IMR-90 (cell line): ENCODE measurements around the gene SAMD11. TPM values are rescaled to one million over a fixed set of nuclear protein-coding genes. Genes with fewer than 3 reads are reported as not detected.

Experiments used
- ATAC-seq: fragments of 200-7000 bp; cut with Tn5 transposase; 2 replicates; pipeline ENCODE4 v1.9.1; 2020; ENCODE audit warnings: low read depth, mild to moderate bottlenecking, moderate library complexity
- BruUV-seq: library from RNA; stranded (reverse); fragments of 400-500 nt; replicated peaks from 2 replicates; lab custom pipeline; 2021; lab: Mats Ljungman, UMichigan
- CTCF ChIA-PET: fragments of 300-600 bp; formaldehyde crosslinking; extraction: SDS; loops from one replicate; lab custom pipeline; 2021; ENCODE audit warnings: antibody characterized with exemption; lab: Yijun Ruan, JAX
- POLR2A ChIA-PET: fragments of 300-600 bp; sonication (Branson Sonifier 250); formaldehyde crosslinking; loops from one replicate; lab custom pipeline; 2022; ENCODE audit warnings: antibody characterized with exemption; ENCODE audit not compliant: unreplicated experiment; lab: Charles Lee
- DNase-seq: peaks from one replicate; pipeline ENCODE4 v3.0.0; 2013
- H2AFZ ChIP-seq: replicated peaks from 2 replicates; pipeline ENCODE3; 2013; ENCODE audit warnings: low read length, mild to moderate bottlenecking; ENCODE audit not compliant: poor library complexity
- H2AK5ac ChIP-seq: 2 replicates; pipeline ENCODE4 v1.6.1; 2013; ENCODE audit warnings: low read depth, low read length, inconsistent platforms
- H2AK9ac ChIP-seq: replicated peaks from 2 replicates; pipeline ENCODE3; 2013; ENCODE audit warnings: mild to moderate bottlenecking, low read depth, low read length, moderate library complexity; ENCODE audit not compliant: poor library complexity
- H2BK120ac ChIP-seq: 2 replicates; pipeline ENCODE4 v1.6.1; 2013; ENCODE audit warnings: low read depth, low read length, inconsistent platforms
- H2BK15ac ChIP-seq: 3 replicates; pipeline ENCODE4 v1.6.1; 2013; ENCODE audit warnings: low read depth, low read length, inconsistent platforms
- H2BK20ac ChIP-seq: 2 replicates; pipeline ENCODE4 v1.6.1; 2013; ENCODE audit warnings: low read depth, mild to moderate bottlenecking, inconsistent platforms, low read length, moderate library complexity
- H2BK5ac ChIP-seq: 2 replicates; pipeline ENCODE4 v1.6.1; 2013; ENCODE audit warnings: mild to moderate bottlenecking, low read depth, low read length, inconsistent platforms; ENCODE audit not compliant: poor library complexity, severe bottlenecking
- H3K14ac ChIP-seq: replicated peaks from 2 replicates; pipeline ENCODE4 v1.6.1; 2013; ENCODE audit warnings: low read depth, low read length, inconsistent platforms
- H3K18ac ChIP-seq: 2 replicates; pipeline ENCODE4 v1.6.1; 2013; ENCODE audit warnings: low read depth, low read length, control low read depth
- H3K23ac ChIP-seq: 2 replicates; pipeline ENCODE4 v1.6.1; 2013; ENCODE audit warnings: low read depth, low read length, inconsistent platforms
- H3K27ac ChIP-seq: 2 replicates; pipeline ENCODE4 v1.5.1; 2013; ENCODE audit warnings: mild to moderate bottlenecking, control low read depth, low read length; ENCODE audit not compliant: insufficient read depth
- H3K27me3 ChIP-seq: 2 replicates; pipeline ENCODE4 v1.6.1; 2013; ENCODE audit warnings: low read length; ENCODE audit not compliant: control insufficient read depth, insufficient read depth
- H3K36me3 ChIP-seq: 2 replicates; pipeline ENCODE4 v1.6.1; 2013; ENCODE audit warnings: low read length, mixed read lengths; ENCODE audit not compliant: control insufficient read depth, insufficient read depth
- H3K4ac ChIP-seq: 2 replicates; pipeline ENCODE4 v1.6.1; 2013; ENCODE audit warnings: low read depth, low read length, inconsistent platforms
- H3K4me1 ChIP-seq: 2 replicates; pipeline ENCODE4 v1.6.1; 2013; ENCODE audit warnings: low read length, mixed read lengths; ENCODE audit not compliant: control insufficient read depth, insufficient read depth
- H3K4me2 ChIP-seq: 2 replicates; pipeline ENCODE4 v1.6.1; 2013; ENCODE audit warnings: low read depth, mild to moderate bottlenecking, control low read depth, low read length, moderate library complexity
- H3K4me3 ChIP-seq: 2 replicates; pipeline ENCODE4 v1.5.1; 2013; ENCODE audit warnings: low read depth, mild to moderate bottlenecking, control low read depth, low read length, moderate library complexity; ENCODE audit not compliant: insufficient read depth
- H3K56ac ChIP-seq: 2 replicates; pipeline ENCODE4 v1.6.1; 2013; ENCODE audit warnings: low read length, inconsistent platforms; ENCODE audit not compliant: insufficient read depth; ENCODE audit errors: extremely low read depth
- H3K79me1 ChIP-seq, 2 experiments: 2 replicates each; pipeline ENCODE4 v1.6.1; 2013; ENCODE audit warnings: low read length in 2 of 2, inconsistent platforms in 1 of 2, low read depth in 1 of 2
- H3K9ac ChIP-seq: 2 replicates; pipeline ENCODE4 v1.6.1; 2013; ENCODE audit warnings: low read depth, low read length, control low read depth
- H3K9me1 ChIP-seq: 2 replicates; pipeline ENCODE4 v1.6.1; 2013; ENCODE audit warnings: low read length, inconsistent platforms; ENCODE audit not compliant: insufficient read depth
- H3K9me3 ChIP-seq: 2 replicates; pipeline ENCODE4 v1.6.1; 2013; ENCODE audit warnings: low read length; ENCODE audit not compliant: control insufficient read depth, insufficient read depth
- H4K20me1 ChIP-seq: 2 replicates; pipeline ENCODE4 v1.6.1; 2013; ENCODE audit warnings: low read length, inconsistent platforms; ENCODE audit not compliant: insufficient read depth
- H4K5ac ChIP-seq: 2 replicates; pipeline ENCODE4 v1.6.1; 2013; ENCODE audit warnings: mild to moderate bottlenecking, low read depth, low read length, control low read depth
- H4K8ac ChIP-seq, 2 experiments: 2 replicates each; pipeline ENCODE4 v1.6.1; 2013; ENCODE audit warnings: low read depth in 2 of 2, low read length in 2 of 2, control low read depth in 1 of 2, inconsistent platforms in 1 of 2
- H4K91ac ChIP-seq: 2 replicates; pipeline ENCODE4 v1.6.1; 2013; ENCODE audit warnings: low read depth, low read length, inconsistent platforms; ENCODE audit not compliant: insufficient read depth
- CHD1 ChIP-seq: IDR thresholded peaks from 2 replicates; pipeline ENCODE4 v1.6.1; 2012; ENCODE audit warnings: low read depth, low read length, improper control_type of control experiment
- FOS ChIP-seq: fragments of 150-350 bp; IDR thresholded peaks from 2 replicates; pipeline ENCODE4 v1.6.1; 2016; ENCODE audit warnings: low read depth, low read length
- MAFK ChIP-seq: IDR thresholded peaks from 2 replicates; pipeline ENCODE4 v1.6.1; 2012; ENCODE audit warnings: low read depth, low read length, improper control_type of control experiment
- MAZ ChIP-seq: IDR thresholded peaks from 2 replicates; pipeline ENCODE4 v1.6.1; 2012; ENCODE audit warnings: low read depth, mild to moderate bottlenecking, low read length, improper control_type of control experiment, moderate library complexity, borderline replicate concordance
- RFX5 ChIP-seq: IDR thresholded peaks from 2 replicates; pipeline ENCODE4 v1.8.0; 2012; ENCODE audit warnings: low read depth, mild to moderate bottlenecking, low read length, moderate library complexity
- USF2 ChIP-seq: fragments of 150-350 bp; IDR thresholded peaks from 2 replicates; pipeline ENCODE4 v1.6.1; 2017; ENCODE audit warnings: mild to moderate bottlenecking, antibody characterized with exemption, low read length, low read depth
- WGBS, 2 experiments: methylation state at CpG; one replicate each; pipeline versions ENCODE4 v1.1.5 to v1.1.7; 2013; ENCODE audit warnings: missing lambda C conversion rate in 2 of 2; ENCODE audit not compliant: insufficient read length in 1 of 2; ENCODE audit errors: extremely low coverage in 2 of 2; 5-methylcytosine and 5-hydroxymethylcytosine counted together
- dilution Hi-C: fragments of 300-500 bp; cut with HindIII; formaldehyde crosslinking; loops from one replicate; pipeline ENCODE4 v1.14.3; 2018; ENCODE audit warnings: low sequenced_read_pairs; ENCODE audit not compliant: unreplicated experiment
- in situ Hi-C: fragments of 300-500 bp; cut with MboI; formaldehyde crosslinking; loops from 3 replicates; pipeline ENCODE4 v1.14.3; 2019; ENCODE audit warnings: low sequenced_read_pairs, inconsistent platforms, mixed read lengths
- intact Hi-C: fragments of 100-400 bp; cut with micrococcal nuclease; formaldehyde crosslinking; loops from 2 replicates; pipeline ENCODE4 v1.10.0; 2022
- polyA plus RNA-seq, 3 experiments: library from polyadenylated mRNA; depleted of rRNA; stranded (reverse); fragments of >200 nt; gene quantifications; 2 replicates each; pipeline ENCODE4 v1.2.3, GENCODE V29; 2012; ENCODE audit warnings: low replicate concordance in 1 of 3
- total RNA-seq: library from RNA; depleted of rRNA; stranded (reverse); fragments of >200 nt; gene quantifications from 2 replicates; pipeline ENCODE4 v1.2.3, GENCODE V29; 2012

Gene SAMD11
- total and polyA plus RNA-seq, 2 of the 4 experiments (the other 2 are of a cell fraction): 5.9 to 22.9 TPM

GRCh38 chr1:971751-972506 is 48.2 kb downstream of the SAMD11 start:
- no peak overlapping the region for H2AK5ac ChIP-seq
- no peaks in the 10 kb centered on the region for H3K9me3 ChIP-seq
- H3K79me1 ChIP-seq: 0 out of 4 replicates have a peak, but pooled peaks cover 0 to 5% of the 10 kb centered on the region in 2 experiments
- no peak overlapping the region for H2BK5ac ChIP-seq
- H3K23ac ChIP-seq: no peak overlapping the region
- no peak overlapping the region for H2AK9ac ChIP-seq
- no peak overlapping the region for H4K91ac ChIP-seq
- no peak overlapping the region for H2BK15ac ChIP-seq
- H2AFZ ChIP-seq: no peak overlapping the region
- no TSS peak for BruUV-seq
- WGBS, 2 experiments: 82% methylated on average over 12 of the region's 34 CpGs; no CpG with 5 or more reads in 1 of the 2 experiments
- no peak for DNase-seq
- H3K4me1 ChIP-seq: 0 out of 2 replicates have a peak, but pooled peaks cover 2% of the 10 kb centered on the region
- H3K4me3 ChIP-seq: no peak overlapping the region
- intact Hi-C loops (no loop called here), dilution Hi-C loops (no loop called here), in situ Hi-C loops (no loop called here)
- H3K36me3 ChIP-seq: no peaks in the 10 kb centered on the region
- no peak overlapping the region for H4K5ac ChIP-seq
- peaks cover 5% of the 10 kb centered on the region; the same call in 1 of the 2 replicates for H3K27me3 ChIP-seq
- ChIA-PET POLR2A (no interaction called here), CTCF (no interaction called here)
- H3K18ac ChIP-seq: no peak overlapping the region
- no peak overlapping the region for H3K9ac ChIP-seq
- no peak overlapping the region for H3K56ac ChIP-seq
- no peaks in the 10 kb centered on the region; the same call in 1 of the 2 replicates for H4K20me1 ChIP-seq
- no peak overlapping the region for H3K4me2 ChIP-seq
- no peak overlapping the region for H3K14ac ChIP-seq
- no peak overlapping the region for H3K4ac ChIP-seq
- no peak overlapping the region for H4K8ac ChIP-seq
- H2BK120ac ChIP-seq: no peak overlapping the region
- H3K9me1 ChIP-seq: peaks cover 6% of the 10 kb centered on the region
- no peak overlapping the region for H2BK20ac ChIP-seq
- no peak overlapping the region for H3K27ac ChIP-seq
- ATAC-seq: no peak
- TF ChIP-seq CHD1: no peak
- TF ChIP-seq FOS: no peak
- TF ChIP-seq MAFK: no peak
- no peak for TF ChIP-seq RFX5
- TF ChIP-seq MAZ: no peak
- no peak for TF ChIP-seq USF2
